HFFc6 (cell line): ENCODE measurements around the gene GH1. TPM values are rescaled to one million over a fixed set of nuclear protein-coding genes. Genes with fewer than 3 reads are reported as not detected.
"Not testable (repeated sequence)": the region's sequence is repeated elsewhere in the genome, so short reads cannot be mapped to it uniquely, and the experiment has no call there.

Experiments used
- DNase-seq: peaks from one replicate; pipeline ENCODE4 v3.0.0-alpha.2; 2018
- H3K27ac Mint-ChIP-seq: 2 replicates; pipeline ENCODE4 v1.8.0; 2020; ENCODE audit warnings: mild to moderate bottlenecking, mixed read lengths
- H3K27me3 Mint-ChIP-seq: 2 replicates; pipeline ENCODE4 v1.8.0; 2021; ENCODE audit warnings: mild to moderate bottlenecking, moderate library complexity, mixed read lengths; ENCODE audit not compliant: insufficient read depth
- H3K36me3 Mint-ChIP-seq: 2 replicates; pipeline ENCODE4 v1.8.0; 2021; ENCODE audit warnings: low read depth, mixed read lengths
- H3K4me1 Mint-ChIP-seq: 2 replicates; pipeline ENCODE4 v1.8.0; 2020; ENCODE audit warnings: low read depth, mixed read lengths
- H3K4me3 Mint-ChIP-seq: 2 replicates; pipeline ENCODE4 v1.8.0; 2020; ENCODE audit warnings: mild to moderate bottlenecking, moderate library complexity, mixed read lengths
- H3K9me3 Mint-ChIP-seq: 2 replicates; pipeline ENCODE4 v1.8.0; 2020; ENCODE audit warnings: mild to moderate bottlenecking, mixed read lengths
- CTCF ChIP-seq: fragments of 200-600 bp; sonication (generic); IDR thresholded peaks from 2 replicates; pipeline ENCODE4 v1.5.0; 2021; ENCODE audit warnings: antibody characterized with exemption, mild to moderate bottlenecking
- long read RNA-seq: library from polyadenylated mRNA; unstranded; transcript quantifications from one replicate; pipeline ENCODE4 v2.0.0, GENCODE V29; 2019
- total RNA-seq, 6 experiments: library from RNA; stranded (reverse); fragmentation: NEBNext Ultra II Directional; extraction: Animal tissue kit (Norgen Biotek cat#: 25700); gene quantifications; 2 replicates in 1 of 6; 3 replicates in 5 of 6; pipeline ENCODE4 v1.2.3, GENCODE V29; 2021

Gene GH1
- not detected for total RNA-seq
- long read RNA-seq, result 0 reads

- not testable (repeated sequence) for H3K4me1 Mint-ChIP-seq, DNase-seq, H3K27ac Mint-ChIP-seq, H3K4me3 Mint-ChIP-seq, H3K36me3 Mint-ChIP-seq, H3K9me3 Mint-ChIP-seq
- peaks cover 33% of the 10 kb centered on the region for H3K27me3 Mint-ChIP-seq
Measured at GRCh38 chr17:63918789-63919305, at the start of gene GH1. Gene GH1, minus strand, starts transcription at chr17:63918839. Its CDS starts 63 bp downstream, at chr17:63918776.

GRCh38 chr17:63967953-63968352 lies 49.3 kb upstream of the GH1 start:
- Mint-ChIP-seq H3K4me3 (no peak overlapping the region), H3K36me3 (no peaks in the 10 kb centered on the region), H3K9me3 (no peaks in the 10 kb centered on the region), H3K4me1 (no peaks in the 10 kb centered on the region), H3K27ac (no peak overlapping the region), H3K27me3 (peaks cover 11% of the 10 kb centered on the region)
- no peak for TF ChIP-seq CTCF
- no peak for DNase-seq

- Mint-ChIP-seq H3K9me3 (no peaks in the 10 kb centered on the region), H3K27ac (no peak overlapping the region), H3K4me1 (no peaks in the 10 kb centered on the region), H3K27me3 (peaks cover 13% of the 10 kb centered on the region), H3K4me3 (no peak overlapping the region), H3K36me3 (no peaks in the 10 kb centered on the region)
- TF ChIP-seq CTCF, result no peak
- no peak for DNase-seq
Measured at GRCh38 chr17:63966646-63967264, 48.1 kb upstream of the GH1 start.

- Mint-ChIP-seq H3K4me1 (no peaks in the 10 kb centered on the region), H3K4me3 (no peak overlapping the region), H3K9me3 (no peaks in the 10 kb centered on the region), H3K27me3 (peaks cover 3% of the 10 kb centered on the region), H3K36me3 (no peaks in the 10 kb centered on the region), H3K27ac (no peak overlapping the region)
- no peak for DNase-seq
- no peak for TF ChIP-seq CTCF
Measured at GRCh38 chr17:63963123-63963522, 44.5 kb upstream of the GH1 start.

- no peaks in the 10 kb centered on the region for H3K4me1 Mint-ChIP-seq
- no peaks in the 10 kb centered on the region for H3K9me3 Mint-ChIP-seq
- H3K36me3 Mint-ChIP-seq, result no peaks in the 10 kb centered on the region
- H3K27ac Mint-ChIP-seq, result no peak overlapping the region
- no peak for TF ChIP-seq CTCF
- no peak overlapping the region for H3K4me3 Mint-ChIP-seq
- H3K27me3 Mint-ChIP-seq, result peaks cover 3% of the 10 kb centered on the region
- no peak for DNase-seq
Measured at GRCh38 chr17:63962298-63962744, 43.7 kb upstream of the GH1 start.

GRCh38 chr17:63961355-63962212 lies 42.9 kb upstream of the GH1 start:
- Mint-ChIP-seq H3K4me3 (no peak overlapping the region), H3K27me3 (peaks cover 3% of the 10 kb centered on the region)
- peak; percentile 8 for DNase-seq

More at GRCh38 chr17:63961355-63962212, 42.9 kb upstream of the GH1 start:
- Mint-ChIP-seq H3K9me3 (no peaks in the 10 kb centered on the region), H3K27ac (no peak overlapping the region), H3K36me3 (no peaks in the 10 kb centered on the region), H3K4me1 (peaks cover 7% of the 10 kb centered on the region)
- TF ChIP-seq CTCF, result no peak
